IMR-90 (cell line): Measurements from ENCODE around the gene C1QTNF1. TPM values are rescaled to one million over a fixed set of nuclear protein-coding genes. Genes with fewer than 3 reads are reported as not detected.

ENCODE experiments used
- ATAC-seq: fragments of 200-7000 bp; cut with Tn5 transposase; 2 replicates; pipeline ENCODE4 v1.9.1; 2020; ENCODE audit warnings: low read depth, mild to moderate bottlenecking, moderate library complexity
- BruUV-seq: library from RNA; stranded (reverse); fragments of 400-500 nt; replicated peaks from 2 replicates; lab custom pipeline; 2021; lab: Mats Ljungman, UMichigan
- CTCF ChIA-PET: fragments of 300-600 bp; formaldehyde crosslinking; extraction: SDS; loops from one replicate; lab custom pipeline; 2021; ENCODE audit warnings: antibody characterized with exemption; lab: Yijun Ruan, JAX
- POLR2A ChIA-PET: fragments of 300-600 bp; sonication (Branson Sonifier 250); formaldehyde crosslinking; loops from one replicate; lab custom pipeline; 2022; ENCODE audit warnings: antibody characterized with exemption; ENCODE audit not compliant: unreplicated experiment; lab: Charles Lee
- DNase-seq: peaks from one replicate; pipeline ENCODE4 v3.0.0; 2013
- H2AFZ ChIP-seq: replicated peaks from 2 replicates; pipeline ENCODE3; 2013; ENCODE audit warnings: low read length, mild to moderate bottlenecking; ENCODE audit not compliant: poor library complexity
- H2AK5ac ChIP-seq: 2 replicates; pipeline ENCODE4 v1.6.1; 2013; ENCODE audit warnings: low read depth, low read length, inconsistent platforms
- H2AK9ac ChIP-seq: replicated peaks from 2 replicates; pipeline ENCODE3; 2013; ENCODE audit warnings: mild to moderate bottlenecking, low read depth, low read length, moderate library complexity; ENCODE audit not compliant: poor library complexity
- H2BK120ac ChIP-seq: 2 replicates; pipeline ENCODE4 v1.6.1; 2013; ENCODE audit warnings: low read depth, low read length, inconsistent platforms
- H2BK15ac ChIP-seq: 3 replicates; pipeline ENCODE4 v1.6.1; 2013; ENCODE audit warnings: low read depth, low read length, inconsistent platforms
- H2BK20ac ChIP-seq: 2 replicates; pipeline ENCODE4 v1.6.1; 2013; ENCODE audit warnings: low read depth, mild to moderate bottlenecking, inconsistent platforms, low read length, moderate library complexity
- H2BK5ac ChIP-seq: 2 replicates; pipeline ENCODE4 v1.6.1; 2013; ENCODE audit warnings: mild to moderate bottlenecking, low read depth, low read length, inconsistent platforms; ENCODE audit not compliant: poor library complexity, severe bottlenecking
- H3K14ac ChIP-seq: replicated peaks from 2 replicates; pipeline ENCODE4 v1.6.1; 2013; ENCODE audit warnings: low read depth, low read length, inconsistent platforms
- H3K18ac ChIP-seq: 2 replicates; pipeline ENCODE4 v1.6.1; 2013; ENCODE audit warnings: low read depth, low read length, control low read depth
- H3K23ac ChIP-seq: 2 replicates; pipeline ENCODE4 v1.6.1; 2013; ENCODE audit warnings: low read depth, low read length, inconsistent platforms
- H3K27ac ChIP-seq: 2 replicates; pipeline ENCODE4 v1.5.1; 2013; ENCODE audit warnings: mild to moderate bottlenecking, control low read depth, low read length; ENCODE audit not compliant: insufficient read depth
- H3K27me3 ChIP-seq: 2 replicates; pipeline ENCODE4 v1.6.1; 2013; ENCODE audit warnings: low read length; ENCODE audit not compliant: control insufficient read depth, insufficient read depth
- H3K36me3 ChIP-seq: 2 replicates; pipeline ENCODE4 v1.6.1; 2013; ENCODE audit warnings: low read length, mixed read lengths; ENCODE audit not compliant: control insufficient read depth, insufficient read depth
- H3K4ac ChIP-seq: 2 replicates; pipeline ENCODE4 v1.6.1; 2013; ENCODE audit warnings: low read depth, low read length, inconsistent platforms
- H3K4me1 ChIP-seq: 2 replicates; pipeline ENCODE4 v1.6.1; 2013; ENCODE audit warnings: low read length, mixed read lengths; ENCODE audit not compliant: control insufficient read depth, insufficient read depth
- H3K4me2 ChIP-seq: 2 replicates; pipeline ENCODE4 v1.6.1; 2013; ENCODE audit warnings: low read depth, mild to moderate bottlenecking, control low read depth, low read length, moderate library complexity
- H3K4me3 ChIP-seq: 2 replicates; pipeline ENCODE4 v1.5.1; 2013; ENCODE audit warnings: low read depth, mild to moderate bottlenecking, control low read depth, low read length, moderate library complexity; ENCODE audit not compliant: insufficient read depth
- H3K56ac ChIP-seq: 2 replicates; pipeline ENCODE4 v1.6.1; 2013; ENCODE audit warnings: low read length, inconsistent platforms; ENCODE audit not compliant: insufficient read depth; ENCODE audit errors: extremely low read depth
- H3K79me1 ChIP-seq, 2 experiments: 2 replicates each; pipeline ENCODE4 v1.6.1; 2013; ENCODE audit warnings: low read length in 2 of 2, inconsistent platforms in 1 of 2, low read depth in 1 of 2
- H3K9ac ChIP-seq: 2 replicates; pipeline ENCODE4 v1.6.1; 2013; ENCODE audit warnings: low read depth, low read length, control low read depth
- H3K9me1 ChIP-seq: 2 replicates; pipeline ENCODE4 v1.6.1; 2013; ENCODE audit warnings: low read length, inconsistent platforms; ENCODE audit not compliant: insufficient read depth
- H3K9me3 ChIP-seq: 2 replicates; pipeline ENCODE4 v1.6.1; 2013; ENCODE audit warnings: low read length; ENCODE audit not compliant: control insufficient read depth, insufficient read depth
- H4K20me1 ChIP-seq: 2 replicates; pipeline ENCODE4 v1.6.1; 2013; ENCODE audit warnings: low read length, inconsistent platforms; ENCODE audit not compliant: insufficient read depth
- H4K5ac ChIP-seq: 2 replicates; pipeline ENCODE4 v1.6.1; 2013; ENCODE audit warnings: mild to moderate bottlenecking, low read depth, low read length, control low read depth
- H4K8ac ChIP-seq, 2 experiments: 2 replicates each; pipeline ENCODE4 v1.6.1; 2013; ENCODE audit warnings: low read depth in 2 of 2, low read length in 2 of 2, control low read depth in 1 of 2, inconsistent platforms in 1 of 2
- H4K91ac ChIP-seq: 2 replicates; pipeline ENCODE4 v1.6.1; 2013; ENCODE audit warnings: low read depth, low read length, inconsistent platforms; ENCODE audit not compliant: insufficient read depth
- CEBPB ChIP-seq: IDR thresholded peaks from 2 replicates; pipeline ENCODE4 v1.6.1; 2012; ENCODE audit warnings: low read depth, low read length, improper control_type of control experiment
- CHD1 ChIP-seq: IDR thresholded peaks from 2 replicates; pipeline ENCODE4 v1.6.1; 2012; ENCODE audit warnings: low read depth, low read length, improper control_type of control experiment
- CTCF ChIP-seq: conservative IDR thresholded peaks from 2 replicates; pipeline ENCODE4 v1.5.1; 2012; ENCODE audit warnings: mild to moderate bottlenecking, low read depth, low read length, improper control_type of control experiment
- ELK1 ChIP-seq: fragments of 150-350 bp; IDR thresholded peaks from 2 replicates; pipeline ENCODE4 v1.6.1; 2016; ENCODE audit warnings: low read depth, mild to moderate bottlenecking, low read length, moderate library complexity, borderline replicate concordance
- FOS ChIP-seq: fragments of 150-350 bp; IDR thresholded peaks from 2 replicates; pipeline ENCODE4 v1.6.1; 2016; ENCODE audit warnings: low read depth, low read length
- MAZ ChIP-seq: IDR thresholded peaks from 2 replicates; pipeline ENCODE4 v1.6.1; 2012; ENCODE audit warnings: low read depth, mild to moderate bottlenecking, low read length, improper control_type of control experiment, moderate library complexity, borderline replicate concordance
- NFE2L2 ChIP-seq: fragments of 150-350 bp; IDR thresholded peaks from 2 replicates; pipeline ENCODE4 v1.6.1; 2016; ENCODE audit warnings: low read depth, mild to moderate bottlenecking, low read length
- POLR2A ChIP-seq: IDR thresholded peaks from 2 replicates; pipeline ENCODE4 v1.6.1; 2012; ENCODE audit warnings: mild to moderate bottlenecking, low read depth, low read length
- RAD21 ChIP-seq: IDR thresholded peaks from 2 replicates; pipeline ENCODE4 v1.6.1; 2012; ENCODE audit warnings: low read length, improper control_type of control experiment
- RCOR1 ChIP-seq: IDR thresholded peaks from 2 replicates; pipeline ENCODE4 v1.6.1; 2012; ENCODE audit warnings: mild to moderate bottlenecking, low read length, improper control_type of control experiment; ENCODE audit not compliant: insufficient replicate concordance
- RFX5 ChIP-seq: IDR thresholded peaks from 2 replicates; pipeline ENCODE4 v1.8.0; 2012; ENCODE audit warnings: low read depth, mild to moderate bottlenecking, low read length, moderate library complexity
- SMC3 ChIP-seq: fragments of 150-350 bp; IDR thresholded peaks from 2 replicates; pipeline ENCODE4 v1.6.1; 2016; ENCODE audit warnings: low read depth, mild to moderate bottlenecking, antibody characterized with exemption, low read length, moderate library complexity
- WGBS, 2 experiments: methylation state at CpG; one replicate each; pipeline versions ENCODE4 v1.1.5 to v1.1.7; 2013; ENCODE audit warnings: missing lambda C conversion rate in 2 of 2; ENCODE audit not compliant: insufficient read length in 1 of 2; ENCODE audit errors: extremely low coverage in 2 of 2; 5-methylcytosine and 5-hydroxymethylcytosine counted together
- dilution Hi-C: fragments of 300-500 bp; cut with HindIII; formaldehyde crosslinking; loops from one replicate; pipeline ENCODE4 v1.14.3; 2018; ENCODE audit warnings: low sequenced_read_pairs; ENCODE audit not compliant: unreplicated experiment
- in situ Hi-C: fragments of 300-500 bp; cut with MboI; formaldehyde crosslinking; loops from 3 replicates; pipeline ENCODE4 v1.14.3; 2019; ENCODE audit warnings: low sequenced_read_pairs, inconsistent platforms, mixed read lengths
- intact Hi-C: fragments of 100-400 bp; cut with micrococcal nuclease; formaldehyde crosslinking; loops from 2 replicates; pipeline ENCODE4 v1.10.0; 2022
- polyA plus RNA-seq, 3 experiments: library from polyadenylated mRNA; depleted of rRNA; stranded (reverse); fragments of >200 nt; gene quantifications; 2 replicates each; pipeline ENCODE4 v1.2.3, GENCODE V29; 2012; ENCODE audit warnings: low replicate concordance in 1 of 3
- total RNA-seq: library from RNA; depleted of rRNA; stranded (reverse); fragments of >200 nt; gene quantifications from 2 replicates; pipeline ENCODE4 v1.2.3, GENCODE V29; 2012

Gene C1QTNF1
- total and polyA plus RNA-seq, 2 of the 4 experiments (the other 2 are of a cell fraction) = 3.4 to 8.4 TPM

- Histone ChIP-seq H3K9me1 (no peaks in the 10 kb centered on the region; the same call in 1 of the 2 replicates), H3K27ac (no peak overlapping the region), H3K36me3 (peaks cover 30% of the 10 kb centered on the region), H2BK20ac (no peak overlapping the region), H2BK120ac (no peak overlapping the region), H3K4ac (no peak overlapping the region), H2AK5ac (no peak overlapping the region), H3K27me3 (no peaks in the 10 kb centered on the region), H2BK15ac (no peak overlapping the region), H3K23ac (no peak overlapping the region), H3K9me3 (no peaks in the 10 kb centered on the region), H2AFZ (no peak overlapping the region), H3K9ac (no peak overlapping the region), H4K5ac (no peak overlapping the region), H4K20me1 (peaks cover 75% of the 10 kb centered on the region), H3K18ac (no peak overlapping the region), H3K79me1 (peaks cover 28 to 80% of the 10 kb centered on the region in 2 experiments), H2BK5ac (no peak overlapping the region), H4K8ac (no peak overlapping the region), H3K4me1 (no peaks in the 10 kb centered on the region), H2AK9ac (no peak overlapping the region), H4K91ac (no peak overlapping the region), H3K14ac (no peak overlapping the region), H3K4me2 (no peak overlapping the region), H3K56ac (no peak overlapping the region), H3K4me3 (no peak overlapping the region)
- TF ChIP-seq RCOR1 (no peak), MAZ (no peak), CEBPB (no peak), NFE2L2 (no peak), RAD21 (no peak), POLR2A (no peak), CTCF (no peak), ELK1 (no peak), CHD1 (no peak), FOS (no peak), RFX5 (no peak), SMC3 (no peak)
- POLR2A ChIA-PET = no interaction called here
- ATAC-seq (no peak), DNase-seq (no peak)
- dilution Hi-C loops = no loop called here
- intact Hi-C loops = no loop called here
- WGBS, 2 experiments = 84% methylated on average over 9 of the region's 19 CpGs; no CpG with 5 or more reads in 1 of the 2 experiments
- BruUV-seq = no TSS peak
- in situ Hi-C loops = no loop called here
- CTCF ChIA-PET = interaction anchor here (0.6 kb wide), 1 partner anchor 391 kb away, joined by 3 read pairs; no protein-coding TSS in a partner anchor
Observed at GRCh38 chr17:79001190-79002020, 22.6 kb upstream of the C1QTNF1 start.
